C4-2B (cell line): ENCODE results near the gene PISD.
A peak's percentile ranks its signal among the peaks of the same experiment; 100 is the strongest.

Experiments used
- H3K27ac ChIP-seq: fragments of 450-650 bp; 2 replicates; pipeline ENCODE4 v1.5.1; 2017
- ZFX ChIP-seq: fragments of 450-650 bp; IDR thresholded peaks from 2 replicates; pipeline ENCODE4 v1.6.1; 2017
- TF ChIP-seq, protein P1 (sequence below): fragments of 450-650 bp; conservative IDR thresholded peaks from 2 replicates; pipeline ENCODE4 v1.5.1; 2017; ENCODE audit warnings: mild to moderate bottlenecking

The PISD gene

GRCh38 chr22:31637447-31637890, 24.5 kb downstream of the PISD start:
- no peak for TF ChIP-seq ZFX
- TF ChIP-seq, protein P1, sequence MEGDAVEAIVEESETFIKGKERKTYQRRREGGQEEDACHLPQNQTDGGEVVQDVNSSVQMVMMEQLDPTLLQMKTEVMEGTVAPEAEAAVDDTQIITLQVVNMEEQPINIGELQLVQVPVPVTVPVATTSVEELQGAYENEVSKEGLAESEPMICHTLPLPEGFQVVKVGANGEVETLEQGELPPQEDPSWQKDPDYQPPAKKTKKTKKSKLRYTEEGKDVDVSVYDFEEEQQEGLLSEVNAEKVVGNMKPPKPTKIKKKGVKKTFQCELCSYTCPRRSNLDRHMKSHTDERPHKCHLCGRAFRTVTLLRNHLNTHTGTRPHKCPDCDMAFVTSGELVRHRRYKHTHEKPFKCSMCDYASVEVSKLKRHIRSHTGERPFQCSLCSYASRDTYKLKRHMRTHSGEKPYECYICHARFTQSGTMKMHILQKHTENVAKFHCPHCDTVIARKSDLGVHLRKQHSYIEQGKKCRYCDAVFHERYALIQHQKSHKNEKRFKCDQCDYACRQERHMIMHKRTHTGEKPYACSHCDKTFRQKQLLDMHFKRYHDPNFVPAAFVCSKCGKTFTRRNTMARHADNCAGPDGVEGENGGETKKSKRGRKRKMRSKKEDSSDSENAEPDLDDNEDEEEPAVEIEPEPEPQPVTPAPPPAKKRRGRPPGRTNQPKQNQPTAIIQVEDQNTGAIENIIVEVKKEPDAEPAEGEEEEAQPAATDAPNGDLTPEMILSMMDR = no peak
- no peak overlapping the region for H3K27ac ChIP-seq

DNA sequence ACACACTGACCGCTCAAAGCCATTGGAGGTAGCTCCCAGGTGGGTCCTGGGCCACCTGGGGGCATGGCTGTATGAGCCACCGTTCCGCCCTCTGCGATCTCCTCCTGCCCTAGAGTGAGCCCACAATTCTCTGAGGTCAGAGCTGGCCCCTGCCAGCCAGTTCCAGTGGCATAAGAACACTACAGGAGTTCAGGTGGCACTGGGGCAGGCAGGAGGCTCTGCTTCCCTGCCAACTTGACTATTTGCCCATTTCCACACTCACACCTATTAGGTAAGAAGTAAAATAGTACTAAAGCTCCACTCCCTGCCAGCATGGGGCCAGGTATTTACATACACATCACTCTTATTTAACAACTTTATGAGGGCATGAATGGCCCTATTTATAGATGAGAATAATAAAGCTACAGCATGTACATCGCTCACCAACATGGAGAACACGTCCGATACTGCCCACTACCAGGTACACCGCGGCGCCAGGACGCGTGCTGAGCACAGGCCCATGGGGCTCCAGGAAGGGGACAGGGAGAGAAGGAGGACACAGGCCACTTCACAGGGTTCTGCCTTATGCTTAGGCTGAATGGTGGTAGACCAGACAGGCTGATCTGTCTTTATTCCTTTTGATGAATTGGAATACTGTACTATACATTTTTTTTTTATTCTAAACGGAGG, 26.2 kb downstream of the PISD start:
- H3K27ac ChIP-seq = no peak overlapping the region
- TF ChIP-seq, protein P1 = no peak
- no peak for TF ChIP-seq ZFX

GRCh38 chr22:31631436-31631835, 30.6 kb downstream of the PISD start:
- H3K27ac ChIP-seq = no peak overlapping the region; the same call in 1 of the 2 replicates
- TF ChIP-seq, protein P1 = no peak
- no peak for TF ChIP-seq ZFX

DNA sequence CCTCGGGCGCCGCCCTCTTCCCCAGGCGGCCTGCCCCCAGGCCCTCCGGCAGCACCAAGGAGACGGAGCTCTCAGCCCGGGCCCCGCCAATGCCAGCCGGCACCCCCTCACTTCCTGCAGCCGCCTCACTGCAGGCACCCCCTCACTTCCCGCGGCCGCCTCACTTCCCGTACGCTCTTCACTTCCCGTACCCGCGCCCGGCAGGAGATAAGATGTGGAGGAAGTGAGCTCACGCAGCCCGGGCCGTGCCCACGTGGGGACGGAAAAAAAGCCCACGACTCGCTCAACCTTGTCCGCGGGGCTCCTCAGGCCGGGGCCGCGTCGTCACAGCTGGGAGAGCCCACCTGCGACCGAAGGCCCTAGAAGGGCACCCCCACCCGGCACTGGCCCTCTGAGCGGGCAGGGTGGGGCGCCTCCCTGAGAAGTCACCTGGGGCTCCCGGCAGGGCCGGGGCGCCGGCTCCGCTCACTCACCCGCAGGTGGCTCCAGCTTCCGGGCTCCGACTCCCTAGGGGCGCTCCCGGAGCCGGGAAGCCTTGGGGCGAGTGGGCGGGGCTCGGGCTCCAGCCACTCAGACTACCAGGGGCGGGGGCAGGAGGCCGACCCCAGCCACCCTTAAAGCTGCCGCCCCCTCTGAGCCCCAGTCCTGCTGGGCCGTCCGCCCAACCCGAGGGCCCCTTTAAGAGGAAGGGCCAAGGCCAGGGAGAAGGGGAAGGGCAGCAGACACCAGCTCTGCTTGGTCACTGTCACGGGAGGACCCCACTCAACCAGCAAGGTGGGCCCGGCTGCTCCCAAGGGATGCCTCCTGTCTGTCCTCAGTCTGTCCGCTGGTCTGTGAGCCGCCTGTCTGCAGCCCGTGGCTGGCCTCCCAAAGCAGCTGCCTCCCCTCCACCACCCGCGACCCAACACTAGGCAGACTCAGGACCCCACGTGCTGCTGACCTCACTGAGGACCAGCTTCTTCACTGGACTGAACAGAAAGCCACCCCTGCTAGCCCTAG, 31.4 kb downstream of the PISD start:
- TF ChIP-seq, protein P1 = no peak
- no peak; the same call in 1 of the 2 replicates for TF ChIP-seq ZFX
- H3K27ac ChIP-seq = peak overlapping the region; percentile 77

DNA sequence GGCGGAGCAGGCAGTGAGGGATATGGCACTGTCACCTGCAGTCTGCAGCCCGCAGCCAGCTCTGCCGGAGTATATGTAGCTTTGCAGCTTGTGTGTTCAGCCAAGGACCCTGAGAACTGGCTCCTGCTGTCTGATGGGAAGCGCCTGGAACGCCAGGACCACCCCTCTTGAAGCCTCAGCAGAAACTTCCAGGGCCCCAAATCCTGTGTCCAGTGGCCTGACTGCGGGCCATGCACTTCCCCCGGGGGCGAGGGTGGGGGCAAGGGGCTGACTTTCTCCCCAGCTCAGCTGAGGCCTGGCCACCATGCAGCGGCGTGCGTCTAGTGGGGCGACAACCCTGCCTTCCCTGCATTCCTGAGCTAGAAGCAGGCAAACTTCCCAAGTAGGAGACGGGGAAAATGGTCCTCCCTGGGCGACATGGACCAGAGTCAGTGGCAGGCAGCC, 32.3 kb downstream of the PISD start:
- peak overlapping the region; percentile 77 for H3K27ac ChIP-seq
- no peak for TF ChIP-seq ZFX
- TF ChIP-seq, protein P1 = no peak; the same call in 1 of the 2 replicates

DNA sequence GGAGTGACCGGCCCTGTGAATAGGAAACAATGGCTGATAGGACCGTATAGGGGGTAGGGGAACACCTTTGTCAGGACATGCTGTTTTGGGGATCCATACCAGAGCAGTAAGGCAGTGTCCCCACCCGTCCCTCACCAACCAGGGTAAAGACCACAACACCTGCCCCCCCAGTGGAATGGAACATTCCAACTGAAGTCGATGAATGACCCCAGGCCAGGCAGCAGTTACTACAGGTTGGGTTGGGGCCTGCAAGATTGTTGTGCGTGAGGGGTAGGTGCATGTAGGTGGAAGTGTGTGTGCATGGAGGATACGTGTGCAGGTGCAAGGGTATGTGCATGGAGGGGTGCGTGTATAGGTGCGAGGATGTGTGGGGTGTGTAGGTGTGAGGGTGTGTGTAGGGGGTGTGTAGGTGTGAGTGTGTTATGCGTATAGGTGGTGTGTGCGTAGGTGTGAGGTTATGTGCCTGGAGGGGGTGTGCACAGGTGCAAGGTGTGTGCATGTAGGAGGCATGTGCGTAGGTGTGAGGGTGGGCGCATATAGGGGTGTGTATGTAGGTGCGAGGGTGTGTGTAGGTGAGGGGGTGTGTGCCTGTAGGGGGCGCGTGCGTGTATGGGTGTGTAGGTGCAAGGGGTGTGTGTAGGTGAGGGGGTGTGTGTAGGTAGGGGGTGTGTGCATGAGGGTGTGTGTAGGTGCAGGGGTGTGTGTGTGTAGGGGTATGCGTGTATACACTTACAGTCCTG, 32.9 kb downstream of the PISD start:
- TF ChIP-seq ZFX = no peak
- TF ChIP-seq, protein P1 = no peak; the same call in 1 of the 2 replicates
- peak overlapping the region; percentile 77; the same call in 1 of the 2 replicates for H3K27ac ChIP-seq
